Epithelial cell of proximal tubule (primary cell): Measurements from ENCODE around the gene CYP27C1. TPM values are rescaled to one million over a fixed set of nuclear protein-coding genes. Genes with fewer than 3 reads are reported as not detected.

Source experiments
- DNase-seq: peaks from one replicate; pipeline ENCODE4 v3.0.0-alpha.2; 2011; ENCODE audit warnings: low read depth
- H3K4me3 ChIP-seq: 2 replicates; pipeline ENCODE4 v1.5.1; 2011; ENCODE audit warnings: low read depth, mild to moderate bottlenecking, low read length
- CTCF ChIP-seq: conservative IDR thresholded peaks from 2 replicates; pipeline ENCODE4 v1.5.1; 2012; ENCODE audit warnings: low read depth, mild to moderate bottlenecking, low read length
- total RNA-seq: library from RNA; depleted of rRNA; stranded (reverse); fragments of >200 nt; gene quantifications from 2 replicates; pipeline ENCODE4 v1.2.3, GENCODE V29; 2015

Gene CYP27C1
- total RNA-seq: 0.52 and 2.1 TPM in 2 replicates

GRCh38 chr2:127220102-127220767 is at the start of gene CYP27C1:
CYP27C1 (minus strand) TSS chr2:127220299; CDS start chr2:127220270, 29 bp downstream.
- H3K4me3 ChIP-seq: peak within 1 kb of the TSS; percentile 54
- no peak for TF ChIP-seq CTCF
- no peak for DNase-seq

DNA sequence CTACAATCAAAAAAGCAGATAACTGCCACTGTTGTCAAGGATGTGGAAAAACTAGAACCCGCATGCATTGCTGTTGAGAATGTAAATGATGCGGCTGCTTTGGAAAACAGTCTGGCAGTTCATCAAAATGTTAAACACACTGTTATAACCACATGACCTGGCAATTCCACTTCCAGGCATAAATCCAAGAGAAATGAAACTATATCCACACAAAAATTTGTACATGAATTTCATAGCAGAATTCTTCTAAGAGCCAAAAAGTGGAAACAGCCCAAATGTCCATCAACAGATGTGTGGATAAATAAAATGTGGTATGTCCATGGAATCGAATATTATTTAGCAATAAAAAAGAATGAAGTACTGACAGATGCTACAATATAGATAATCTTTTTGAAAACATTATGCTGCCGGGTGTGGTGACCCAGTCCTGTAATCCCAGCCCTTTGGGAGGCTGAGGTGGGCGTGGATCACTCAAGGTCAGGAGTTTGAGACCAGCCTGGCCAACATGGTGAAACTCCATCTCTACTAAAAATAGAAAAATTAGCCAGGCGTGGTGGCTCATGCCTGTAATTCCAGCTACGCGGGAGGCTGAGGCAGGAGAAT is 41.8 kb upstream of the CYP27C1 start:
- H3K4me3 ChIP-seq: no peak overlapping the region
- no peak for TF ChIP-seq CTCF
- no peak for DNase-seq

- H3K4me3 ChIP-seq: no peak overlapping the region
Measured at GRCh38 chr2:127259355-127259754, 39.3 kb upstream of the CYP27C1 start.

GRCh38 chr2:127256866-127257265 is 36.8 kb upstream of the CYP27C1 start:
- DNase-seq: no peak
- H3K4me3 ChIP-seq: no peak overlapping the region
- no peak for TF ChIP-seq CTCF

More at GRCh38 chr2:127259355-127259754, 39.3 kb upstream of the CYP27C1 start:
- no peak for DNase-seq
- TF ChIP-seq CTCF: no peak

DNA sequence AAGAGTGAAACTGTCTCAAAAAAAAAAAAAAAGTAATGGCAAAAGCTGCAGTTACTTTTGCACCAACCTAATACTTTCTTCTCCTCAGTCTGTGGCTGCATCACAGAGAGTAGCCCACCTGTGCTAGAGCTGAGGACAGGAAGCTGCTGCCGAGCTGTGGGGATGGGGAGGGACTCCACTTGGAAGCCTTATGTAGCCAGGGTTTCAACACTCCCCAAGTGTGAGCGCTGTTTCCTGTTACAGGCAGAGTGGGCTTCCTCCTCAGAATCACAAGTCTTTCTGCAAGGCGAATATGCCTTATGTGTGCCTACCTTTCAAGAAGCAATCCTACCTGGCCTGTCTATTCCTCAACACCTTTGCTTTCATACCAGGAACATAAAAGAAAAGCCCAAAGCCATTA is 36.3 kb upstream of the CYP27C1 start:
- H3K4me3 ChIP-seq: no peak overlapping the region
- no peak for TF ChIP-seq CTCF
- DNase-seq: no peak

GRCh38 chr2:127255721-127256120 is 35.6 kb upstream of the CYP27C1 start:
- DNase-seq: no peak
- TF ChIP-seq CTCF: no peak
- no peak overlapping the region for H3K4me3 ChIP-seq

GRCh38 chr2:127255146-127255545 is 35.0 kb upstream of the CYP27C1 start:
- DNase-seq: no peak
- no peak overlapping the region for H3K4me3 ChIP-seq
- TF ChIP-seq CTCF: no peak
